Measurements from ENCODE around the gene CISD2. TPM values are rescaled to one million over a fixed set of nuclear protein-coding genes. Genes with fewer than 3 reads are reported as not detected.

Gene CISD2
- polyA plus RNA-seq, 2 of the 4 experiments (the other 2 are of a cell fraction): 49.9 to 84.1 TPM

- Histone ChIP-seq H3K27ac (peak overlapping the region; percentile 92 to 95), H3K4me2 (peak overlapping the region; percentile 91), H3K4me3 (peak overlapping the region; percentile 89), H3K4me1 (peaks cover 24% of the 10 kb centered on the region), H3K9me3 (no peaks in the 10 kb centered on the region)
- ATAC-seq: peak; percentile 70 to 79
- ChIA-PET CTCF (interaction anchor here (0.9 to 1.7 kb wide), 5 partner anchors 12 to 248 kb away, joined by 3 to 6 read pairs (median 4); no protein-coding TSS in a partner anchor), POLR2A (interaction anchor here (1.2 to 2.8 kb wide), 6 partner anchors 9 to 248 kb away, joined by 5 to 78 read pairs (median 10); partner anchors contain the start of genes SLC9B2 and UBE2D3)
- peak in 1 of 2 experiments; percentile 9 for DNase-seq (ENCODE audit: low read depth in 1 of 2, low spot score in 1 of 2)
- WGBS (ENCODE audit: missing lambda C conversion rate): 3% methylated on average over 17 of the region's 23 CpGs
- TF ChIP-seq, protein P1, sequence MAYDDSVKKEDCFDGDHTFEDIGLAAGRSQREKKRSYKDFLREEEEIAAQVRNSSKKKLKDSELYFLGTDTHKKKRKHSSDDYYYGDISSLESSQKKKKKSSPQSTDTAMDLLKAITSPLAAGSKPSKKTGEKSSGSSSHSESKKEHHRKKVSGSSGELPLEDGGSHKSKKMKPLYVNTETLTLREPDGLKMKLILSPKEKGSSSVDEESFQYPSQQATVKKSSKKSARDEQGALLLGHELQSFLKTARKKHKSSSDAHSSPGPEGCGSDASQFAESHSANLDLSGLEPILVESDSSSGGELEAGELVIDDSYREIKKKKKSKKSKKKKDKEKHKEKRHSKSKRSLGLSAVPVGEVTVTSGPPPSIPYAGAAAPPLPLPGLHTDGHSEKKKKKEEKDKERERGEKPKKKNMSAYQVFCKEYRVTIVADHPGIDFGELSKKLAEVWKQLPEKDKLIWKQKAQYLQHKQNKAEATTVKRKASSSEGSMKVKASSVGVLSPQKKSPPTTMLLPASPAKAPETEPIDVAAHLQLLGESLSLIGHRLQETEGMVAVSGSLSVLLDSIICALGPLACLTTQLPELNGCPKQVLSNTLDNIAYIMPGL (CRISPR knock-in tag; IDR thresholded peaks at IDR 0.05; ENCODE audit: borderline replicate concordance): no peak
- TF ChIP-seq PHF8 (IDR thresholded peaks at IDR 0.05; ENCODE audit: borderline replicate concordance, low read depth): peak; percentile 19; the same call in 1 of the 2 replicates
- no peak for FAIRE-seq
These were observed 525 bp upstream of the CISD2 start for GRCh38 chr4:102868153-102868780.

DNA sequence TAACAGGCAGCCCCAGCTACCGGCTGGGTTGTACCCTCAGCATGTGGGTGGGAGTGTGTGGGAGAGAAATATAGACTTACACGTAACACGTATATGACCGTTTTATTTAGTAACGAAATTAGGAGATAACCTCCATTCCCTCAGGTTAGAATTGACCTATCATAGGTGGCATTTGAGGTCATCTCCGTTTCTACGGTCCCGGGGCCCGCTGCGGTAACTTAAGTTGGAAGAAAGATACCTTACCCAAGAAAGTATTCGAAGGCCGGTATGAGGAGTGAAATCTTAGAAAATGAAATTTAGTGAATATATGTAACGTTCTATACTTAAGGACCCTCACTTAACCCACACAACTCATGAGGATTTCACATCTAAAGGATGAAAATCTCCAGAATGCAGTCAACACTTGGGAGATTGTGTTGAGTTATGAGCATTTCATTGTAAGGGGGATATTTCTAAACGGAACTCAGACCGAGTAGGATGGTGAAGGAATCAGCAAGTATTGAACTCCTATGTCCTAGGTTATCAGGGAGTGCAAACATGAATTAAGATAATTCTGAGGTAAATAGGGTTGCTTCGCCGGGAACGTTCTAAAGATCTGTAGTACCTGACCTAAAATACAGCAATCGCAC lies 891 bp downstream of the CISD2 start:
- ChIA-PET CTCF (interaction anchor here (0.9 to 1.7 kb wide), 4 partner anchors 41 to 249 kb away, joined by 3 to 6 read pairs (median 4); no protein-coding TSS in a partner anchor), POLR2A (interaction anchor here (0.6 to 2.8 kb wide), 13 partner anchors 11 to 249 kb away, joined by 3 to 78 read pairs (median 6); partner anchors contain the start of genes MANBA, SLC9B2 and UBE2D3)
- peaks cover 24% of the 10 kb centered on the region for H3K4me1 ChIP-seq
- peak overlapping the region; percentile 92 to 95 for H3K27ac ChIP-seq
- H3K4me2 ChIP-seq: peak overlapping the region; percentile 85
- H3K9me3 ChIP-seq: no peaks in the 10 kb centered on the region
- TF ChIP-seq EHF (CRISPR knock-in tag; IDR thresholded peaks at IDR 0.05): no peak
- TF ChIP-seq SMC3 (IDR thresholded peaks at IDR 0.05): no peak
- no peak for TF ChIP-seq MYC (IDR thresholded peaks at IDR 0.05; ENCODE audit: borderline replicate concordance, low read length)
- TF ChIP-seq MAZ (IDR thresholded peaks at IDR 0.05; ENCODE audit: borderline replicate concordance, low read depth, low read length): no peak
- TF ChIP-seq RCOR1 (IDR thresholded peaks at IDR 0.05; ENCODE audit: low read depth, low read length): no peak
- no peak for TF ChIP-seq BHLHE40 (IDR thresholded peaks at IDR 0.05; ENCODE audit: low read depth, low read length)
- TF ChIP-seq, protein P2, sequence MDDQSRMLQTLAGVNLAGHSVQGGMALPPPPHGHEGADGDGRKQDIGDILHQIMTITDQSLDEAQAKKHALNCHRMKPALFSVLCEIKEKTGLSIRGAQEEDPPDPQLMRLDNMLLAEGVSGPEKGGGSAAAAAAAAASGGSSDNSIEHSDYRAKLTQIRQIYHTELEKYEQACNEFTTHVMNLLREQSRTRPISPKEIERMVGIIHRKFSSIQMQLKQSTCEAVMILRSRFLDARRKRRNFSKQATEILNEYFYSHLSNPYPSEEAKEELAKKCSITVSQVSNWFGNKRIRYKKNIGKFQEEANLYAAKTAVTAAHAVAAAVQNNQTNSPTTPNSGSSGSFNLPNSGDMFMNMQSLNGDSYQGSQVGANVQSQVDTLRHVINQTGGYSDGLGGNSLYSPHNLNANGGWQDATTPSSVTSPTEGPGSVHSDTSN (IDR thresholded peaks at IDR 0.05): no peak
- TF ChIP-seq ESRRA (IDR thresholded peaks at IDR 0.05; ENCODE audit: borderline replicate concordance, low read length): no peak
- TF ChIP-seq HDAC2 (IDR thresholded peaks at IDR 0.05): no peak
- no peak for TF ChIP-seq PHF8 (IDR thresholded peaks at IDR 0.05; ENCODE audit: borderline replicate concordance, low read depth)
- TF ChIP-seq POLR2A (IDR thresholded peaks at IDR 0.05; ENCODE audit: low read length): no peak
- TF ChIP-seq CHD4 (IDR thresholded peaks at IDR 0.05; ENCODE audit: borderline replicate concordance): no peak
- TF ChIP-seq REST (IDR thresholded peaks at IDR 0.05): no peak
- TF ChIP-seq MAX (IDR thresholded peaks at IDR 0.05): no peak
- no peak for TF ChIP-seq EP300 (IDR thresholded peaks at IDR 0.05)
- TF ChIP-seq SREBF2 (IDR thresholded peaks at IDR 0.05): no peak
- no peak for TF ChIP-seq E2F6 (IDR thresholded peaks at IDR 0.05; ENCODE audit: borderline replicate concordance, low read depth)
- peak; percentile 17; a peak in 3 of 6 replicates for ATAC-seq
- 3% methylated on average over 19 of the region's 19 CpGs for WGBS (ENCODE audit: missing lambda C conversion rate)
- no peak for DNase-seq (ENCODE audit: low read depth in 1 of 2, low spot score in 1 of 2)
- FAIRE-seq: no peak
- H3K4me3 ChIP-seq: peak overlapping the region; percentile 89

Data from A549 (cell line).